Measurements from ENCODE around the gene C16orf82. TPM values are rescaled to one million over a fixed set of nuclear protein-coding genes. Genes with fewer than 3 reads are reported as not detected.

Gene C16orf82
- polyA plus RNA-seq, 1 experiment: not detected

GRCh38 chr16:27070776-27071175, 4.0 kb downstream of the C16orf82 start:
- TF ChIP-seq CTCF (IDR thresholded peaks at IDR 0.05; ENCODE audit: insufficient read depth, low read depth, low read length): no peak
- DNase-seq (ENCODE audit: low read depth): no peak
- CTCF ChIA-PET: no interaction called here
- POLR2A ChIA-PET: no interaction called here
- H3K27me3 ChIP-seq (ENCODE audit: control insufficient read depth, insufficient read depth, low read length): no peaks in the 10 kb centered on the region
- no peaks in the 10 kb centered on the region for H3K36me3 ChIP-seq (ENCODE audit: control insufficient read depth, insufficient read depth, low read length)
- H3K4me3 ChIP-seq (ENCODE audit: low read depth, low read length): no peak overlapping the region

- no peaks in the 10 kb centered on the region for H3K36me3 ChIP-seq (ENCODE audit: control insufficient read depth, insufficient read depth, low read length)
- no peaks in the 10 kb centered on the region; the same call in 1 of the 2 replicates for H3K27me3 ChIP-seq (ENCODE audit: control insufficient read depth, insufficient read depth, low read length)
- H3K4me3 ChIP-seq (ENCODE audit: low read depth, low read length): no peak overlapping the region
- DNase-seq (ENCODE audit: low read depth): no peak
- TF ChIP-seq CTCF (IDR thresholded peaks at IDR 0.05; ENCODE audit: insufficient read depth, low read depth, low read length): no peak
- CTCF ChIA-PET: no interaction called here
- POLR2A ChIA-PET: no interaction called here
These were observed 7.0 kb downstream of the C16orf82 start for GRCh38 chr16:27073733-27074132.

GRCh38 chr16:27080895-27081294, 14.2 kb downstream of the C16orf82 start:
- ChIA-PET CTCF (interaction anchor here (0.7 kb wide), 1 partner anchor 21 kb away, joined by 3 read pairs; no protein-coding TSS in a partner anchor), POLR2A (no interaction called here)
- no peak for DNase-seq (ENCODE audit: low read depth)
- Histone ChIP-seq H3K4me3 (ENCODE audit: low read depth, low read length) (no peak overlapping the region), H3K27me3 (ENCODE audit: control insufficient read depth, insufficient read depth, low read length) (no peaks in the 10 kb centered on the region; the same call in 1 of the 2 replicates), H3K36me3 (ENCODE audit: control insufficient read depth, insufficient read depth, low read length) (no peaks in the 10 kb centered on the region)
- TF ChIP-seq CTCF (IDR thresholded peaks at IDR 0.05; ENCODE audit: insufficient read depth, low read depth, low read length): peak; percentile 37; the same call in 1 of the 2 replicates

GRCh38 chr16:27083861-27084261, 17.1 kb downstream of the C16orf82 start:
- Histone ChIP-seq H3K27me3 (ENCODE audit: control insufficient read depth, insufficient read depth, low read length) (no peaks in the 10 kb centered on the region), H3K36me3 (ENCODE audit: control insufficient read depth, insufficient read depth, low read length) (no peaks in the 10 kb centered on the region), H3K4me3 (ENCODE audit: low read depth, low read length) (no peak overlapping the region)
- no peak for DNase-seq (ENCODE audit: low read depth)
- no peak for TF ChIP-seq CTCF (IDR thresholded peaks at IDR 0.05; ENCODE audit: insufficient read depth, low read depth, low read length)
- ChIA-PET CTCF (no interaction called here), POLR2A (no interaction called here)

- CTCF ChIA-PET: no interaction called here
- Histone ChIP-seq H3K36me3 (ENCODE audit: control insufficient read depth, insufficient read depth, low read length) (no peaks in the 10 kb centered on the region), H3K27me3 (ENCODE audit: control insufficient read depth, insufficient read depth, low read length) (no peaks in the 10 kb centered on the region), H3K4me3 (ENCODE audit: low read depth, low read length) (no peak overlapping the region)
- POLR2A ChIA-PET: no interaction called here
- TF ChIP-seq CTCF (IDR thresholded peaks at IDR 0.05; ENCODE audit: insufficient read depth, low read depth, low read length): no peak
- DNase-seq (ENCODE audit: low read depth): no peak
These were observed 17.7 kb downstream of the C16orf82 start for GRCh38 chr16:27084307-27085028.
